Measurements from ENCODE around the gene HMCN1.

HMCN1 gene

GRCh38 chr1:185920602-185921001 is 186.4 kb downstream of the HMCN1 start:
- DNase-seq: no peak

- no peak for DNase-seq
These were observed 187.4 kb downstream of the HMCN1 start for GRCh38 chr1:185921636-185922035.

GRCh38 chr1:185926588-185926987 is 192.4 kb downstream of the HMCN1 start:
- DNase-seq: no peak

GRCh38 chr1:185929776-185930175 is 195.6 kb downstream of the HMCN1 start:
- DNase-seq: no peak

- DNase-seq: no peak
These were observed 197.2 kb downstream of the HMCN1 start for GRCh38 chr1:185931438-185931837.

GRCh38 chr1:185933580-185933979 is 199.4 kb downstream of the HMCN1 start:
- DNase-seq: no peak

GRCh38 chr1:185934476-185935189 is 200.4 kb downstream of the HMCN1 start:
- DNase-seq: no peak

GRCh38 chr1:185935360-185935759 is 201.2 kb downstream of the HMCN1 start:
- no peak for DNase-seq

- no peak for DNase-seq
These were observed 202.4 kb downstream of the HMCN1 start for GRCh38 chr1:185936641-185937040.

GRCh38 chr1:185938396-185938795 is 204.2 kb downstream of the HMCN1 start:
- DNase-seq: no peak

GRCh38 chr1:185939142-185939541 is 205.0 kb downstream of the HMCN1 start:
- no peak for DNase-seq

- no peak for DNase-seq
These were observed 208.8 kb downstream of the HMCN1 start for GRCh38 chr1:185942961-185943360.

GRCh38 chr1:185956881-185957280 is 222.7 kb downstream of the HMCN1 start:
- DNase-seq: no peak

GRCh38 chr1:185957441-185958363 is 223.5 kb downstream of the HMCN1 start:
- DNase-seq: no peak

GRCh38 chr1:185960422-185961321 is 226.5 kb downstream of the HMCN1 start:
- DNase-seq: no peak

- DNase-seq: no peak
These were observed 227.5 kb downstream of the HMCN1 start for GRCh38 chr1:185961664-185962063.

- no peak for DNase-seq
These were observed 230.8 kb downstream of the HMCN1 start for GRCh38 chr1:185964946-185965345.

- no peak for DNase-seq
These were observed 231.7 kb downstream of the HMCN1 start for GRCh38 chr1:185965870-185966269.

- DNase-seq: no peak
These were observed 232.3 kb downstream of the HMCN1 start for GRCh38 chr1:185966471-185966870.

GRCh38 chr1:185969028-185969427 is 234.8 kb downstream of the HMCN1 start:
- no peak for DNase-seq

- DNase-seq: no peak
These were observed 235.4 kb downstream of the HMCN1 start for GRCh38 chr1:185969524-185969991.

GRCh38 chr1:185971688-185972087 is 237.5 kb downstream of the HMCN1 start:
- no peak for DNase-seq

Measured in central memory CD4-positive, alpha-beta T cell (primary cell).